Lung (tissue), 12 donors: ENCODE data around the gene FBRSL1. TPM values are rescaled to one million over a fixed set of nuclear protein-coding genes. Genes with fewer than 3 reads are reported as not detected.
A peak's percentile ranks its signal among the peaks of the same experiment; 100 is the strongest.

Experiments
- ATAC-seq: fragments of 200-7000 bp; cut with Tn5 transposase; one replicate; pipeline ENCODE4 v1.9.1; 2020; ENCODE audit warnings: moderate number of reproducible peaks; ENCODE audit not compliant: insufficient read depth, low FRiP score
- DNase-seq, 3 donors: peaks; one replicate each; pipeline ENCODE4 v3.0.0-alpha.2; 2013 to 2017
- H3K27ac ChIP-seq, 2 donors: one replicate each; pipeline ENCODE4 v1.5.1; 2013; ENCODE audit warnings: mild to moderate bottlenecking in 2 of 2, moderate library complexity in 2 of 2, control low read depth in 1 of 2, inconsistent platforms in 1 of 2, low read depth in 1 of 2, low read length in 1 of 2
- H3K27me3 ChIP-seq, 3 donors: one replicate each; pipeline ENCODE4 v1.5.1; 2013; ENCODE audit warnings: low read length in 2 of 3; ENCODE audit not compliant: control insufficient read depth in 3 of 3, insufficient read depth in 3 of 3
- H3K36me3 ChIP-seq, 4 donors: one replicate each; pipeline ENCODE4 v1.5.1; 2013; ENCODE audit warnings: low read length in 4 of 4, mild to moderate bottlenecking in 1 of 4, moderate library complexity in 1 of 4; ENCODE audit not compliant: control insufficient read depth in 4 of 4, insufficient read depth in 4 of 4
- H3K4me1 ChIP-seq, 5 donors: one replicate each; pipeline ENCODE4 v1.5.1; 2013; ENCODE audit warnings: low read length in 5 of 5, mild to moderate bottlenecking in 2 of 5, moderate library complexity in 1 of 5; ENCODE audit not compliant: control insufficient read depth in 5 of 5, insufficient read depth in 5 of 5
- H3K4me3 ChIP-seq: one replicate; pipeline ENCODE4 v1.5.1; 2013; ENCODE audit warnings: mild to moderate bottlenecking, control low read depth, moderate library complexity
- H3K9ac ChIP-seq, 2 donors: one replicate each; pipeline ENCODE4 v1.5.1; 2013; ENCODE audit warnings: low read length in 2 of 2, control low read depth in 1 of 2; ENCODE audit not compliant: insufficient read depth in 1 of 2
- H3K9me3 ChIP-seq, 4 donors: one replicate each; pipeline ENCODE4 v1.5.1; 2013; ENCODE audit warnings: low read length in 3 of 4, mild to moderate bottlenecking in 1 of 4, moderate library complexity in 1 of 4; ENCODE audit not compliant: control insufficient read depth in 4 of 4, insufficient read depth in 3 of 4
- CTCF ChIP-seq: IDR thresholded peaks from 2 replicates; pipeline ENCODE4 v1.5.1; 2012; ENCODE audit warnings: mild to moderate bottlenecking; ENCODE audit errors: control extremely low read depth, extremely low read depth
- WGBS, 2 donors: extraction: QIAGEN DNeasy Blood & Tissue Kit; methylation state at CpG; one replicate each; pipeline ENCODE4 v1.1.7; 2013; 5-methylcytosine and 5-hydroxymethylcytosine counted together
- polyA plus RNA-seq, 2 donors: library from polyadenylated mRNA; stranded (reverse); fragments of 200-250 nt; gene quantifications; one replicate each; pipeline ENCODE4 v1.2.1, GENCODE V29; 2013
- total RNA-seq, 2 donors: library from RNA; depleted of rRNA in 1 of 2; stranded (reverse); fragments of >200 nt in 1 of 2; gene quantifications; one replicate each; pipeline ENCODE4 v1.2.1, GENCODE V29; 2014 to 2021
- donor health status: control.
- donor health status: control.
- donor health status: Bipolar disorder and iron deficiency.
- donor health status: healthy.
- donor health status: DM: yes; HTN: yes; CAD: no.

FBRSL1 gene
- total and polyA plus RNA-seq, 4 donors = 10.6 to 56.9 (median 22.3) TPM

- H3K36me3 ChIP-seq = peaks cover 0 to 37% (median 7%) of the 10 kb centered on the region in 4 donors
- H3K9me3 ChIP-seq = no peaks in the 10 kb centered on the region
- H3K9ac ChIP-seq = peak overlapping the region; percentile 37 to 77
- WGBS, 2 donors = 51 to 60% methylated on average over 15 of the region's 15 CpGs
- H3K27me3 ChIP-seq = no peaks in the 10 kb centered on the region
- TF ChIP-seq CTCF = no peak
- peak overlapping the region; percentile 45 to 62 for H3K27ac ChIP-seq
- peaks cover 14 to 54% (median 45%) of the 10 kb centered on the region in 5 donors for H3K4me1 ChIP-seq
- H3K4me3 ChIP-seq = no peak overlapping the region
- no peak for ATAC-seq
- no peak for DNase-seq
These were observed 17.2 kb downstream of the FBRSL1 start for GRCh38 chr12:132507161-132507538.

DNA sequence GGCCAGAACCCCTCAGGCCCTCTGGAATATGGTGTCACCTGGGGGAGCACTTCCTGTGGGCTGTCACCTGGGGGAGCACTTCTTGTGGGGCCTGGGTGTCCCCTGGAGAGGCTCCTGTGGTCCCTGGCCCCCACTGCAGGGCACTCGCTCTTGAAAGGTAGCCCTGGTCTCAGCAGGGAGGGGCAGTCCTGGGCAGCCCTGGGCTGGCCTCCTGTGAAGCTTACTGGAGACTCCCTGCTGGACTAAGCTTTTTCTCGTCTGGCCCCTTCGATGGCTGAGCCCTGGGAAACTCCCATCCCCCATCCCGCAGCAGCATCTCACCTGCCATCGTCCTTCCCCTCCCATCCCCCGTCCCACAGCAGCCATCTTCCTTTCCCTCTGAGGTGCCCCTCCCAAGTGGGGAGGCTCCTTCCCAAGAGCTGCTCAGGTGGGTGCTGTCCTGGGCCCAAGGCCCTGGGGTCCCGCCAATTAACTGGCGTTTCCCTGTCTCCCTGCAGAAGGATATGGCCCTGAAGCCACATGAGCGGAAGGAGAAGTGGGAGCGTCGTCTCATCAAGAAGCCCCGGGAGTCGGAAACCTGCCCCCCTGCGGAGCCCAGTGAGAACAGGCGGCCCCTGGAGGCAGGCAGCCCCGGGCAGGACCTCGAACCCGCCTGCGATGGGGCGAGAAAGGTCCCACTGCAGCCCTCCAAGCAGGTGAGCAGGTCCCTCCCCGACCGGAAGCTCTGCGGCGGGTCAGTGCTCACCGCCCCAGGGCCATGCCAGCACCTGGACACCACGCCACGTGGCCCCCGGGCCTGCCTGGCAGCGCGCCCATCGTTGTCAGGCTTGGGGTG lies 17.9 kb downstream of the FBRSL1 start:
- Histone ChIP-seq H3K4me3 (no peak overlapping the region), H3K9ac (peak overlapping the region in 1 of 2 donors; percentile 77), H3K27me3 (no peaks in the 10 kb centered on the region), H3K4me1 (peaks cover 14 to 56% (median 39%) of the 10 kb centered on the region in 5 donors), H3K27ac (no peak overlapping the region), H3K36me3 (peaks cover 0 to 43% (median 7%) of the 10 kb centered on the region in 4 donors), H3K9me3 (no peaks in the 10 kb centered on the region)
- WGBS, 2 donors = 91 to 93% methylated on average over 31 of the region's 31 CpGs
- ATAC-seq (no peak), DNase-seq (no peak)
- TF ChIP-seq CTCF = no peak

GRCh38 chr12:132508491-132508740 lies 18.5 kb downstream of the FBRSL1 start:
- no peak for ATAC-seq
- WGBS, 2 donors = 94% methylated on average over 16 of the region's 16 CpGs

More at GRCh38 chr12:132508491-132508740, 18.5 kb downstream of the FBRSL1 start:
- Histone ChIP-seq H3K9ac (no peak overlapping the region), H3K27me3 (no peaks in the 10 kb centered on the region), H3K4me1 (peaks cover 12 to 51% (median 34%) of the 10 kb centered on the region in 5 donors), H3K36me3 (peaks cover 0 to 47% (median 7%) of the 10 kb centered on the region in 4 donors), H3K4me3 (no peak overlapping the region), H3K9me3 (no peaks in the 10 kb centered on the region), H3K27ac (no peak overlapping the region)
- DNase-seq = no peak
- no peak for TF ChIP-seq CTCF
